GM23248 (cell line): Measurements from ENCODE around the gene PACC1. TPM values are rescaled to one million over a fixed set of nuclear protein-coding genes. Genes with fewer than 3 reads are reported as not detected.

Experiments used
- DNase-seq: peaks from one replicate; pipeline ENCODE4 v3.0.0-alpha.2; 2015
- H2AFZ ChIP-seq: fragments of 200-600 bp; sonication (generic); 2 replicates; pipeline ENCODE4 v1.6.1; 2016; ENCODE audit warnings: antibody characterized with exemption
- H3F3A ChIP-seq: fragments of 200-600 bp; sonication (generic); 2 replicates; pipeline ENCODE4 v1.6.1; 2016; ENCODE audit warnings: mild to moderate bottlenecking, antibody characterized with exemption, mixed run types; ENCODE audit not compliant: insufficient read depth
- H3K27ac ChIP-seq: fragments of 200-600 bp; sonication (generic); 2 replicates; pipeline ENCODE4 v1.5.1; 2016; ENCODE audit warnings: mild to moderate bottlenecking
- H3K27me3 ChIP-seq: fragments of 200-600 bp; sonication (generic); replicated peaks from 2 replicates; pipeline ENCODE4 v1.6.1; 2016; ENCODE audit warnings: mild to moderate bottlenecking; ENCODE audit not compliant: insufficient read depth
- H3K36me3 ChIP-seq: fragments of 200-600 bp; sonication (generic); 2 replicates; pipeline ENCODE4 v1.6.1; 2016; ENCODE audit warnings: low read depth, mild to moderate bottlenecking
- H3K4me1 ChIP-seq: fragments of 200-600 bp; sonication (generic); 2 replicates; pipeline ENCODE4 v1.6.1; 2016; ENCODE audit warnings: mild to moderate bottlenecking; ENCODE audit not compliant: insufficient read depth
- H3K4me2 ChIP-seq: fragments of 200-600 bp; sonication (generic); one replicate; pipeline ENCODE4 v1.6.1; 2016; ENCODE audit warnings: mild to moderate bottlenecking; ENCODE audit not compliant: unreplicated experiment
- H3K4me3 ChIP-seq: fragments of 200-600 bp; sonication (generic); 2 replicates; pipeline ENCODE4 v1.5.1; 2016; ENCODE audit warnings: mild to moderate bottlenecking
- H3K79me2 ChIP-seq: fragments of 200-600 bp; sonication (generic); 2 replicates; pipeline ENCODE4 v1.6.1; 2016; ENCODE audit warnings: mild to moderate bottlenecking; ENCODE audit not compliant: insufficient read depth
- H3K9ac ChIP-seq: fragments of 200-600 bp; sonication (generic); 2 replicates; pipeline ENCODE4 v1.6.1; 2016; ENCODE audit warnings: mild to moderate bottlenecking
- H3K9me2 ChIP-seq: fragments of 200-600 bp; sonication (generic); 2 replicates; pipeline ENCODE4 v1.6.1; 2016; ENCODE audit warnings: mixed run types, mild to moderate bottlenecking, moderate library complexity; ENCODE audit not compliant: insufficient read depth
- H3K9me3 ChIP-seq: fragments of 200-600 bp; sonication (generic); one replicate; pipeline ENCODE4 v1.6.1; 2017; ENCODE audit warnings: low read depth
- H4K20me1 ChIP-seq: fragments of 200-600 bp; sonication (generic); 2 replicates; pipeline ENCODE4 v1.6.0; 2016; ENCODE audit not compliant: insufficient read depth
- EZH2 ChIP-seq: fragments of 200-600 bp; sonication (generic); IDR thresholded peaks from 2 replicates; pipeline ENCODE4 v1.6.1; 2018; ENCODE audit warnings: antibody characterized with exemption, mild to moderate bottlenecking; ENCODE audit not compliant: insufficient read depth, poor library complexity, severe bottlenecking
- EZH2phosphoT487 ChIP-seq: fragments of 200-600 bp; sonication (generic); IDR thresholded peaks from 2 replicates; pipeline ENCODE4 v1.6.1; 2018; ENCODE audit warnings: antibody characterized with exemption, moderate library complexity, mild to moderate bottlenecking, low read depth; ENCODE audit not compliant: insufficient read depth
- WGBS, 2 experiments: methylation state at CpG; one replicate each; pipeline ENCODE4 v1.1.6; 2015 to 2017; ENCODE audit warnings: low lambda C conversion rate in 2 of 2, low coverage in 1 of 2; ENCODE audit errors: missing lambda C conversion rate in 2 of 2; 5-methylcytosine and 5-hydroxymethylcytosine counted together
- in situ Hi-C: fragments of 300-500 bp; cut with MboI; formaldehyde crosslinking; loops from 2 replicates; pipeline ENCODE4 v1.15.0; 2020
- polyA plus RNA-seq: library from polyadenylated mRNA; unstranded; fragments of >200 nt; fragmentation: Nextera tagmentation; extraction: Ambion mirVana; gene quantifications from 2 replicates; pipeline ENCODE4 v1.2.1, GENCODE V29; 2016
- total RNA-seq: library from RNA; depleted of rRNA; stranded (reverse); fragments of >200 nt; shearing (Covaris generic); gene quantifications from 2 replicates; pipeline ENCODE4 v1.2.3, GENCODE V29; 2014

The PACC1 gene
- total and polyA plus RNA-seq, 2 experiments from 2014 or later, result 5.4 to 6.9 TPM

DNA sequence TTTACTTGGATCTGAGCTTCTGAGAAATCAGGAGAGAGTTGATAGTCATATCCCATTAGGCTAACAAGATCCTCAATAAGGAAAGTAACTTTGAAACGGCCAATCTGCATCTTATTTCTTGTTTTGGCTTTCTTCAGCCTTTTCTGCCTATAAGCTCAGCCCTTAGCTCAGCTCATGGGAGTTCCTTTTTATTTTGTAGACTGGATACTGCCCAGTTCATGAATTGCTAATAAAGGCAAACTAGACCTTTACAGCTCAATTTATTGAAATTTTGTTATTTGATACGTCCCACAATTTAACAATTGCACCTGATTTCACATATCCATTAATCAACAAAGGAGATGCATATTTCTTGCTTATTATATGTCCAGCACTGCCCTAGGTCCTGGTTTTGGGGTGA is 40.7 kb upstream of the PACC1 start:
- peaks cover 4% of the 10 kb centered on the region; the same call in 1 of the 2 replicates for H3K4me1 ChIP-seq
- H3K9me2 ChIP-seq, result no peaks in the 10 kb centered on the region
- H3F3A ChIP-seq, result no peaks in the 10 kb centered on the region
- H2AFZ ChIP-seq, result no peak overlapping the region
- no peaks in the 10 kb centered on the region for H4K20me1 ChIP-seq
- no peaks in the 10 kb centered on the region for H3K79me2 ChIP-seq
- H3K4me2 ChIP-seq, result no peak overlapping the region
- H3K9ac ChIP-seq, result no peak overlapping the region
- H3K27me3 ChIP-seq, result no peaks in the 10 kb centered on the region
- 48 to 58% methylated on average over 2 of the region's 2 CpGs for WGBS, 2 experiments
- no peak for DNase-seq
- in situ Hi-C loops, result loop anchor here (10.0 to 25.0 kb wide), 3 partner anchors 391 to 771 kb away; no protein-coding TSS in a partner anchor
- no peak overlapping the region for H3K27ac ChIP-seq
- H3K36me3 ChIP-seq, result no peaks in the 10 kb centered on the region
- no peaks in the 10 kb centered on the region for H3K9me3 ChIP-seq
- no peak overlapping the region for H3K4me3 ChIP-seq
- TF ChIP-seq EZH2 (no peak), EZH2phosphoT487 (no peak)

DNA sequence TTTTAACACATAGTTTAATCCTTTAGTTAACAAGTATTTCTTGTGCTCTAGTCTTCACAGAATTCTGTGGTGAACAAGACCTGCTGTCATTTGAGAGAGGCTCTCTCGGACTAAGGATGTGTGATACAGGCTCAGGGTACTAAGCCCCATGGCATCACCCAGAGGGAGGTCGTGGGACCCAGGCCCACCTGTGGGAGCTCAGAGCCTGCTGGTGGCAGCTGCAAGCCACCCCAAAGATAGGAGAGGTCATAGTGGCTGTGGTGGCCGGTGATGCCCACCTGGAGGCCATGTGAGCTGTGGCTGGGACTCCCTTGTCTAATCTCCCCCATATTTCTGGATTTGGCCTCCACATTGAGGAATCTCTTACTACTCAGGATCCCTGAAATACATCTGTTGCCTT is 40.1 kb upstream of the PACC1 start:
- no peak overlapping the region for H3K4me2 ChIP-seq
- H3K27ac ChIP-seq, result no peak overlapping the region
- H3K4me3 ChIP-seq, result no peak overlapping the region
- no peaks in the 10 kb centered on the region for H3K36me3 ChIP-seq
- H3K9ac ChIP-seq, result no peak overlapping the region
- H3K4me1 ChIP-seq, result peaks cover 4% of the 10 kb centered on the region; the same call in 1 of the 2 replicates
- H3K27me3 ChIP-seq, result no peaks in the 10 kb centered on the region
- H2AFZ ChIP-seq, result no peak overlapping the region
- H4K20me1 ChIP-seq, result no peaks in the 10 kb centered on the region
- H3K79me2 ChIP-seq, result no peaks in the 10 kb centered on the region
- TF ChIP-seq EZH2phosphoT487 (no peak), EZH2 (no peak)
- 81 to 86% methylated on average over 3 of the region's 3 CpGs for WGBS, 2 experiments
- no peaks in the 10 kb centered on the region for H3K9me2 ChIP-seq
- no peaks in the 10 kb centered on the region for H3K9me3 ChIP-seq
- H3F3A ChIP-seq, result no peaks in the 10 kb centered on the region
- in situ Hi-C loops, result loop anchor here (10.0 to 25.0 kb wide), 3 partner anchors 390 to 770 kb away; no protein-coding TSS in a partner anchor
- DNase-seq, result no peak

DNA sequence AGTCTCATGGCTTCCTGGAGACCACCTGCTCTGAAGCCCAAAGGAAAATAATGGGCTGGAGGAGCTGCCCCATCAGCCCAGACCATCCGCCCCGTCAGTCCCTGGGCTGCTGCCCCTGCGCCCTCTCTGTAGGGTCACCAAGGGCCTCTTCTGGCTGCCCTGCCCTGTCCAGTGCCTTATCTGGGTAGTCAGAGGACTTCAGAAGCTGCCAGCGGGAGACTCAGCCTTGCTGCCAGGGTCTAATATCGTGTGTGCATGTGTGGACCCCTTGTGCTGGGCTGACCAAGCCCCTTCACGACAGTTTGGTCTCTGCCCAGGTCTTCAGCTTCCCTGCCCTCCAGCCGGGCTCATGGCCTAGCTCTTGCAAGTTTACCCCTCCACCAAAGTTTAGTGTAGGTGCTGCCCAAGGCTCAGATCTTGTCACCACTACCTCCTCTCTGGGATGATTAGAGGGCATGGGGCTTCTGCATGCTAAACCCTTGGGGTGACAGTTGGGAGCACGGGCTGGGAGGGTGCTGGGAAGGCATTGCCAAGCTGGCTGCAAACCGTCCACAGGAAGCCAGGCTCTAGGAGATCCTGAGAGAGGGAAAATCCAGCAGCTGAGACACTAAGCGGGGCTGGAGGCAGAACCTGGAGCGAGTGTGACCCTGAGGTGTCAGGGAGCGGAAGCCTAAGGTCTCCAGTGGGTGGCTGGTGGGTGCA is 38.6 kb upstream of the PACC1 start:
- WGBS, 2 experiments, result 52 to 54% methylated on average over 12 of the region's 12 CpGs
- H3K9me3 ChIP-seq, result no peaks in the 10 kb centered on the region
- in situ Hi-C loops, result loop anchor here (10.0 to 25.0 kb wide), 3 partner anchors 389 to 769 kb away; no protein-coding TSS in a partner anchor
- H3K4me3 ChIP-seq, result no peak overlapping the region
- H4K20me1 ChIP-seq, result no peaks in the 10 kb centered on the region
- TF ChIP-seq EZH2, result no peak
- TF ChIP-seq EZH2phosphoT487, result no peak
- no peaks in the 10 kb centered on the region for H3K36me3 ChIP-seq
- no peak overlapping the region for H2AFZ ChIP-seq
- H3K4me1 ChIP-seq, result peaks cover 4% of the 10 kb centered on the region; the same call in 1 of the 2 replicates
- DNase-seq, result no peak
- no peak overlapping the region for H3K4me2 ChIP-seq
- no peak overlapping the region for H3K9ac ChIP-seq
- no peaks in the 10 kb centered on the region for H3K27me3 ChIP-seq
- H3F3A ChIP-seq, result no peaks in the 10 kb centered on the region
- H3K9me2 ChIP-seq, result no peaks in the 10 kb centered on the region
- no peak overlapping the region for H3K27ac ChIP-seq
- no peaks in the 10 kb centered on the region for H3K79me2 ChIP-seq

DNA sequence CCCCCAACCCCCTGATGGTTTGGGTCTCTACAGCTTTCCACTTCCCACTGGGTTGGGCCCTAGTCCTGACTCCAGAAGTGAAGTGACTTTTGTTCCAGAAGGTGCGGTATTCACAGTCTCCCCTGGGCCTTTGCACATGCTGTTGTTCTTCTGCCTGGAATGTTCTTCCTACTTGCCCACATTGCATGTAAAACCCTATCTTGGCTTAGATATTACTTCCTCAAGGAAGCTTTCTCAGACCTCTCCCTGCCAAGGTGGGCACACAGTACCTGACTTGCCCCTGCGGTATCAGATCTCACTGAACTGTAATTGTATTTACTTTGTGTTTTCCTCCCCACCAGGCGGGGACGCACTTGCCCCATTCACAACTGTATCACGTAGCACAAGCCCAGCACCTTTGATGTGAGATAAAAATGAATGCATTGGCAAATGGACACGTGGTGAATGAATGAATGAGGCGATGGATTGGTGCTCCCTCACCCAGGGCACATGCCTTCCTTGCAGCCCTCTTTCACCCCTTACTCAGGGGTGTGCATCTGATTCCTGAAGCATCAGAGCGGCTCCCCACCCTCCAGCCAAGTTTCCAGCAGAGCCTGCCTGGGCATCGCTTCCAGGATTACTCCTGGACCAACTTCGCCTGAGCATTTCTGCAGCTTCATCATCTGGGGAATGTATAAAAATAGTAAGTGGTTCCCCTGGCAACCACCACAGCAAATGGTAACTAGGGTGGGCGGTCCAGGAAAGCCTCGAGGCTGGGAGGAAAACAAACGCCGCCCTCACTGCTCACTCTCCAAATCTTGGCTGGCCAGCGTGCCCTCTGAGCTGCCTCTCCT is 37.9 kb upstream of the PACC1 start:
- H2AFZ ChIP-seq, result no peak overlapping the region
- no peak overlapping the region for H3K27ac ChIP-seq
- no peaks in the 10 kb centered on the region for H3K36me3 ChIP-seq
- no peaks in the 10 kb centered on the region for H3K27me3 ChIP-seq
- no peak overlapping the region for H3K4me2 ChIP-seq
- H3K9me3 ChIP-seq, result no peaks in the 10 kb centered on the region
- no peaks in the 10 kb centered on the region for H3K79me2 ChIP-seq
- peaks cover 4% of the 10 kb centered on the region; the same call in 1 of the 2 replicates for H3K4me1 ChIP-seq
- 38 to 41% methylated on average over 15 of the region's 15 CpGs for WGBS, 2 experiments
- TF ChIP-seq EZH2, result no peak
- no peak for TF ChIP-seq EZH2phosphoT487
- H4K20me1 ChIP-seq, result no peaks in the 10 kb centered on the region
- no peak overlapping the region for H3K4me3 ChIP-seq
- H3K9me2 ChIP-seq, result no peaks in the 10 kb centered on the region
- in situ Hi-C loops, result loop anchor here (10.0 to 25.0 kb wide), 3 partner anchors 388 to 768 kb away; no protein-coding TSS in a partner anchor
- DNase-seq, result peak; percentile 94
- H3F3A ChIP-seq, result no peaks in the 10 kb centered on the region
- H3K9ac ChIP-seq, result peak overlapping the region; percentile 9; the same call in 1 of the 2 replicates
